Right lobe of liver (tissue), 4 donors: ENCODE data around the gene UBAP1L.

Source experiments
- CTCF ChIP-seq, 4 donors: fragments of 200-600 bp in 3 of 4; fragments of 450-650 bp in 1 of 4; IDR thresholded peaks; one replicate each; pipeline versions ENCODE4 v1.5.1 to v1.8.0; 2016 to 2022; ENCODE audit warnings: antibody characterized with exemption in 4 of 4, mild to moderate bottlenecking in 2 of 4
- POLR2A ChIP-seq: fragments of 450-650 bp; IDR thresholded peaks from one replicate; pipeline ENCODE4 v1.6.1; 2017; ENCODE audit warnings: antibody characterized with exemption, mild to moderate bottlenecking
- donor health status: DM: no; HTN: no; CAD: no.
- donor health status: DM: no; HTN: no; CAD: no.
- donor health status: DM: no; HTN: yes; CAD: no.

DNA sequence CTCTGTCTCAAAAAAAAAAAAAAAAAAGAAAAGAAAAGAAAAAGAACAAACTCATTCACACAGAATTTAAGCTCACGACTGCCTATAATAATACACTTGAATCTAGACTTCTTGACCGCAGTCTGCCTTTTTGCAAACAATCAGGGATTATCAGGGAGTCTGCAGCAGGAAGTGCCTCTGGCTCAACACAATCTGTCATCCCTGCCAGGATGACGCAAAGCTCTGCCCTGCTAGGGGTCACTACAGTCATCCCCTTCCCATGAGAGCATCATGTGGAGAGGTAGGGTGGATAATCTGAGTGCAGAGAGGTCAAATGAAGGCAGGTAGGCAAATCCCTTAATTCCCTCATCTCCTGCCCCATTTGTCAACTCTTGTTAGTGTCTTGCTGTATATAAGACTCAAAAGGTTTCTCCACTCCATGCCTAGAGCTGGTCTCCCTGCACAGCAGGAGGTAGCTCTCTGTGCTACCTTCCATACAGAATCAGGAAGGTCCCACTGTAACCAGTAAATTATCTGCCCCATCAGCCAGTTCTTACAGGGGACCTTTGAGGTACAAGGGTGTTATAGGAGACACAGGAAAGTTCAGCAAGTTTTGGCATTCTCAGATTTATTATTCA lies 4.2 kb downstream of the UBAP1L start:
- TF ChIP-seq CTCF (IDR thresholded peaks at IDR 0.05) (no peak), POLR2A (no peak)
